Measurements from ENCODE around the gene CYB5D1. TPM values are rescaled to one million over a fixed set of nuclear protein-coding genes. Genes with fewer than 3 reads are reported as not detected.

Gene CYB5D1
- polyA plus RNA-seq, 1 donor = 13.8 TPM

- H3K27me3 ChIP-seq (ENCODE audit: control insufficient read depth, insufficient read depth, low read length) = peaks cover 2% of the 10 kb centered on the region
- no peaks in the 10 kb centered on the region for H3K9me3 ChIP-seq (ENCODE audit: control insufficient read depth, low read depth, low read length)
- DNase-seq = peak; percentile 92 to 96
- H3K4me3 ChIP-seq (ENCODE audit: low read length) = peak within 1 kb of the TSS; percentile 56
- peaks cover 24% of the 10 kb centered on the region for H3K4me1 ChIP-seq (ENCODE audit: control insufficient read depth, insufficient read depth, low read length)
- H3K36me3 ChIP-seq (ENCODE audit: control insufficient read depth, insufficient read depth, low read length) = no peaks in the 10 kb centered on the region
- no CpG with 5 or more reads among the region's 49 CpGs for WGBS (ENCODE audit: insufficient coverage, low lambda C conversion rate)
- H3K27ac ChIP-seq (ENCODE audit: low read length) = peak within 1 kb of the TSS; percentile 96
Observed at GRCh38 chr17:7833795-7834541, 23.8 kb upstream of the CYB5D1 start, which contains the start of gene KDM6B. TSS of gene KDM6B (plus strand) at chr17:7834217. CDS start at chr17:7845555, 11,338 bp downstream.

GRCh38 chr17:7834542-7834956, 23.3 kb upstream of the CYB5D1 start:
- peak; percentile 52 to 63 for DNase-seq
- peaks cover 2% of the 10 kb centered on the region for H3K27me3 ChIP-seq (ENCODE audit: control insufficient read depth, insufficient read depth, low read length)
- peak overlapping the region; percentile 96 for H3K27ac ChIP-seq (ENCODE audit: low read length)
- peaks cover 30% of the 10 kb centered on the region for H3K4me1 ChIP-seq (ENCODE audit: control insufficient read depth, insufficient read depth, low read length)
- H3K36me3 ChIP-seq (ENCODE audit: control insufficient read depth, insufficient read depth, low read length) = no peaks in the 10 kb centered on the region
- H3K4me3 ChIP-seq (ENCODE audit: low read length) = peak overlapping the region; percentile 56
- WGBS (ENCODE audit: insufficient coverage, low lambda C conversion rate) = no CpG with 5 or more reads among the region's 20 CpGs
- no peaks in the 10 kb centered on the region for H3K9me3 ChIP-seq (ENCODE audit: control insufficient read depth, low read depth, low read length)

- Histone ChIP-seq H3K4me1 (ENCODE audit: control insufficient read depth, insufficient read depth, low read length) (peaks cover 36% of the 10 kb centered on the region), H3K27me3 (ENCODE audit: control insufficient read depth, insufficient read depth, low read length) (peaks cover 1% of the 10 kb centered on the region), H3K4me3 (ENCODE audit: low read length) (peak overlapping the region; percentile 77), H3K36me3 (ENCODE audit: control insufficient read depth, insufficient read depth, low read length) (peaks cover 2% of the 10 kb centered on the region), H3K27ac (ENCODE audit: low read length) (peak overlapping the region; percentile 96), H3K9me3 (ENCODE audit: control insufficient read depth, low read depth, low read length) (no peaks in the 10 kb centered on the region)
- WGBS (ENCODE audit: insufficient coverage, low lambda C conversion rate) = no CpG with 5 or more reads among the region's 69 CpGs
- DNase-seq = peak; percentile 99
Observed at GRCh38 chr17:7834957-7835813, 22.6 kb upstream of the CYB5D1 start.

- Histone ChIP-seq H3K4me3 (ENCODE audit: low read length) (peak overlapping the region; percentile 77), H3K27me3 (ENCODE audit: control insufficient read depth, insufficient read depth, low read length) (no peaks in the 10 kb centered on the region), H3K36me3 (ENCODE audit: control insufficient read depth, insufficient read depth, low read length) (peaks cover 4% of the 10 kb centered on the region), H3K4me1 (ENCODE audit: control insufficient read depth, insufficient read depth, low read length) (peaks cover 44% of the 10 kb centered on the region), H3K9me3 (ENCODE audit: control insufficient read depth, low read depth, low read length) (no peaks in the 10 kb centered on the region), H3K27ac (ENCODE audit: low read length) (peak overlapping the region; percentile 96)
- DNase-seq = peak in 1 of 2 donors; percentile 62
- WGBS (ENCODE audit: insufficient coverage, low lambda C conversion rate) = 3% methylated on average over 7 of the region's 61 CpGs
Observed at GRCh38 chr17:7835814-7836595, 21.8 kb upstream of the CYB5D1 start.

GRCh38 chr17:7836596-7837407, 21.0 kb upstream of the CYB5D1 start:
- Histone ChIP-seq H3K27me3 (ENCODE audit: control insufficient read depth, insufficient read depth, low read length) (no peaks in the 10 kb centered on the region), H3K4me1 (ENCODE audit: control insufficient read depth, insufficient read depth, low read length) (peaks cover 48% of the 10 kb centered on the region)
- no CpG with 5 or more reads among the region's 19 CpGs for WGBS (ENCODE audit: insufficient coverage, low lambda C conversion rate)

GRCh38 chr17:7837408-7838088, 20.3 kb upstream of the CYB5D1 start:
- Histone ChIP-seq H3K4me3 (ENCODE audit: low read length) (peak overlapping the region; percentile 40), H3K27me3 (ENCODE audit: control insufficient read depth, insufficient read depth, low read length) (no peaks in the 10 kb centered on the region), H3K36me3 (ENCODE audit: control insufficient read depth, insufficient read depth, low read length) (peaks cover 4% of the 10 kb centered on the region), H3K27ac (ENCODE audit: low read length) (peak overlapping the region; percentile 96), H3K4me1 (ENCODE audit: control insufficient read depth, insufficient read depth, low read length) (peaks cover 48% of the 10 kb centered on the region), H3K9me3 (ENCODE audit: control insufficient read depth, low read depth, low read length) (peaks cover 3% of the 10 kb centered on the region)
- WGBS (ENCODE audit: insufficient coverage, low lambda C conversion rate) = no CpG with 5 or more reads among the region's 8 CpGs
- no peak for DNase-seq

More at GRCh38 chr17:7836596-7837407, 21.0 kb upstream of the CYB5D1 start:
- DNase-seq = peak; percentile 99 to 100
- Histone ChIP-seq H3K9me3 (ENCODE audit: control insufficient read depth, low read depth, low read length) (peaks cover 2% of the 10 kb centered on the region), H3K36me3 (ENCODE audit: control insufficient read depth, insufficient read depth, low read length) (peaks cover 4% of the 10 kb centered on the region), H3K4me3 (ENCODE audit: low read length) (peak overlapping the region; percentile 77), H3K27ac (ENCODE audit: low read length) (peak overlapping the region; percentile 96)

DNA sequence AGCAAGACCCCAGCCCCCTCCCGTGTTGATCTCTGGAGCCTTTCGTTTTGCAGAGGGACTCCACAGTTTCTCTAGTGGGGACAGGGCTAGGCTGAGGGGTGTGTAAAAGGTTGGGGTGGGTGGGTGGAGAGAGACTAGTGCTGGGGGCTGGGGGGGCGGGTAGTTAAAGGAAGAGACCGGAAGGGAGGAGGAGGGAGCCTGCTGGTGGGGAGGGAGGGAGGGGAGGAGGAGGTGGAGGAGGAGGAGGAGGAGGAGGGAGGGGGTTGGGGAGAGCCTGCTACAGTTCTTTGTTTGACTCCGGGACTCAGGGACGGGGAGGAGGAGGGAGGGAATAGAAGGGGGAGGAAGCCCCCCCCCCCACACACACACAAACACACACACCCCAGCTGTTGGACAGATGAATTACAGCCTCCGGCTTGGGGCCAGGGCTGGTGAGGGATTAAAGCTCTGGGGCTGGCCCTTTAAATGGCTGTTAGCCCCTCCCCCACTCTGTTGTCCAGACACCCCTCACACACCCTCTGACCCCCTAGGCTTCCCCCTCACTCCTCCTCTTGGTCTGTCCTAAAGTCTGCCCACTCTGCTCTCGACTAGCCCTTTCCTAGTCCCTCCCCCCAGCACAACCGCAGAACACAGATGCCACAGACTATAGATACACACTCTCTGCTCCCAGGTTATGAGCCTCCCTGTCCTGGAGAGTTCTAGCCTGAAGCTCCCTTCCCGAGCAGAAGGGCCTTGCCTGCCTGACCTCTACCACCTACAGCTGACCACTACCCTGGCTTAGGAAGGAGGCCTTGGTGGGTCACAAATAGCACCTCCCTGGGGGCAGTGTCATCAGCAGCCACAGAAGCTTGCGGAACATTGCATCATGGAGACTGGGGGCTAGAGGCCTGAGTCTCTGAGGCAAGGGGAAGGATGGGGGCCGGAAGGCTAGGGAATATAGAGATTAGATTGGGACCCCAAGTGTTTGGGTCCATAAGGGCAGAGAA, 19.4 kb upstream of the CYB5D1 start:
- Histone ChIP-seq H3K36me3 (ENCODE audit: control insufficient read depth, insufficient read depth, low read length) (peaks cover 4% of the 10 kb centered on the region), H3K4me3 (ENCODE audit: low read length) (peak overlapping the region; percentile 40), H3K9me3 (ENCODE audit: control insufficient read depth, low read depth, low read length) (peaks cover 3% of the 10 kb centered on the region), H3K27ac (ENCODE audit: low read length) (peak overlapping the region; percentile 96), H3K4me1 (ENCODE audit: control insufficient read depth, insufficient read depth, low read length) (peaks cover 45% of the 10 kb centered on the region), H3K27me3 (ENCODE audit: control insufficient read depth, insufficient read depth, low read length) (no peaks in the 10 kb centered on the region)
- WGBS (ENCODE audit: insufficient coverage, low lambda C conversion rate) = 40% methylated on average over 3 of the region's 12 CpGs
- DNase-seq = peak; percentile 50 to 66

DNA sequence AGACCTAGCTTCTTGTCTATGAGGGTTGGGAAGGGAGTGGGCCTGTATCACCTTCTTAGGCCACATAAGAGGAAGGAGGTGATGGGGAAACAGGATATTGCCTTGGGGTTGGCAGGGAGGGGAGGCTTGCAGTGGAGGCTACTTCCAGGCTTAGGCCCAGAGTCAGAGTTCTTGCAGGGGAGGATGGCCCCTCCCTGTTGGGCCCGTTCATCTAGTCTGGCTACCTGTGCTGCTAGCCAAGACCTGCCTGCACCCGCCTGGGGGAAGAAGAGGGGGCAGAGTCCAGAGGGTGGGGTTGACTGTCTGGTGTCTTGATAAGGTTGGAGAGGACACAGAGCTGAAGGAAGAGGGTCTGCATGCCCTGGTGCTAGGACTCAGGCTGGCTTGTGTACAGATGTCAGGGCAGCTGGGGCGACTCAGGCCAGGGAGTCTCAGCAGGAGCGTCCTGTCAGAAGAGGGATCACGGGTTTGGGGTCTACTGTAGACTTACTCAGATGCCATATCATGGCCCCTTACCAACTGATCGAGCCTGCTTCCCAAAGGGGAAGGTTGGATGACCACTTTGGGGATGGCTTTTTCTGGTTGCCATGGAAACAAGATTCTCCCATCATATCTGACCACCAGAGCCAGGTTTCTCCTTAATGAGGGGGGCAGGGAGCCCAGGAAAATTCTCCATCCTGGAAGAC, 18.5 kb upstream of the CYB5D1 start:
- H3K27ac ChIP-seq (ENCODE audit: low read length) = peak overlapping the region; percentile 57
- no CpG with 5 or more reads among the region's 6 CpGs for WGBS (ENCODE audit: insufficient coverage, low lambda C conversion rate)
- peak; percentile 73 to 83 for DNase-seq
- H3K4me1 ChIP-seq (ENCODE audit: control insufficient read depth, insufficient read depth, low read length) = peaks cover 41% of the 10 kb centered on the region
- H3K4me3 ChIP-seq (ENCODE audit: low read length) = peak overlapping the region; percentile 5
- peaks cover 3% of the 10 kb centered on the region for H3K9me3 ChIP-seq (ENCODE audit: control insufficient read depth, low read depth, low read length)
- peaks cover 4% of the 10 kb centered on the region for H3K36me3 ChIP-seq (ENCODE audit: control insufficient read depth, insufficient read depth, low read length)
- no peaks in the 10 kb centered on the region for H3K27me3 ChIP-seq (ENCODE audit: control insufficient read depth, insufficient read depth, low read length)

Measured in large intestine (tissue), 3 donors.